Measurements from ENCODE around the gene PPARD.

PPARD gene

GRCh38 chr6:35454391-35455110 is 112.2 kb downstream of the PPARD start:
- no peak for TF ChIP-seq CTCF (conservative IDR thresholded peaks at IDR 0.05; ENCODE audit: control insufficient read depth, insufficient read depth, low read depth, low read length)
- DNase-seq (ENCODE audit: low read depth), result peak; percentile 52
- H3K4me3 ChIP-seq (ENCODE audit: control insufficient read depth, low read depth, low read length), result no peak overlapping the region

- no peak overlapping the region for H3K4me3 ChIP-seq (ENCODE audit: control insufficient read depth, low read depth, low read length)
- no peak for DNase-seq (ENCODE audit: low read depth)
- no peak for TF ChIP-seq CTCF (conservative IDR thresholded peaks at IDR 0.05; ENCODE audit: control insufficient read depth, insufficient read depth, low read depth, low read length)
Observed at GRCh38 chr6:35457907-35458306, 115.5 kb downstream of the PPARD start.

- no peak overlapping the region for H3K4me3 ChIP-seq (ENCODE audit: control insufficient read depth, low read depth, low read length)
- DNase-seq (ENCODE audit: low read depth), result no peak
- no peak for TF ChIP-seq CTCF (conservative IDR thresholded peaks at IDR 0.05; ENCODE audit: control insufficient read depth, insufficient read depth, low read depth, low read length)
Observed at GRCh38 chr6:35461270-35461669, 118.9 kb downstream of the PPARD start.

- DNase-seq (ENCODE audit: low read depth), result no peak
- H3K4me3 ChIP-seq (ENCODE audit: control insufficient read depth, low read depth, low read length), result no peak overlapping the region
- TF ChIP-seq CTCF (conservative IDR thresholded peaks at IDR 0.05; ENCODE audit: control insufficient read depth, insufficient read depth, low read depth, low read length), result no peak
Observed at GRCh38 chr6:35463292-35463691, 120.9 kb downstream of the PPARD start.

GRCh38 chr6:35465646-35466045 is 123.3 kb downstream of the PPARD start:
- H3K4me3 ChIP-seq (ENCODE audit: control insufficient read depth, low read depth, low read length), result no peak overlapping the region
- DNase-seq (ENCODE audit: low read depth), result no peak
- TF ChIP-seq CTCF (conservative IDR thresholded peaks at IDR 0.05; ENCODE audit: control insufficient read depth, insufficient read depth, low read depth, low read length), result no peak

GRCh38 chr6:35468181-35468979 is 126.0 kb downstream of the PPARD start, which contains the start of gene RPL10A:
Gene RPL10A (plus strand): TSS chr6:35468401. CDS start chr6:35468435, 34 bp downstream.
- H3K4me3 ChIP-seq (ENCODE audit: control insufficient read depth, low read depth, low read length), result peak within 1 kb of the TSS; percentile 94
- peak; percentile 85 for TF ChIP-seq CTCF (conservative IDR thresholded peaks at IDR 0.05; ENCODE audit: control insufficient read depth, insufficient read depth, low read depth, low read length)
- peak; percentile 96 for DNase-seq (ENCODE audit: low read depth)

All from fibroblast of mammary gland (primary cell).